Measurements from ENCODE around the gene FCRL6. TPM values are rescaled to one million over a fixed set of nuclear protein-coding genes. Genes with fewer than 3 reads are reported as not detected.
A peak's percentile ranks its signal among the peaks of the same experiment; 100 is the strongest.

FCRL6 gene
- total RNA-seq, 1 experiment from 2014 or later: not detected

- no peaks in the 10 kb centered on the region for H3K9me3 Mint-ChIP-seq (ENCODE audit: unreplicated experiment)
- BruUV-seq (replicated peaks): no TSS peak
- peaks cover 32% of the 10 kb centered on the region for H3K36me3 Mint-ChIP-seq (ENCODE audit: insufficient read depth, unreplicated experiment)
- peaks cover 65% of the 10 kb centered on the region for H3K4me1 Mint-ChIP-seq (ENCODE audit: insufficient read depth, unreplicated experiment)
- DNase-seq (ENCODE audit: unreplicated experiment): peak; percentile 100
- peak within 1 kb of the TSS; percentile 87 for H3K4me3 Mint-ChIP-seq (ENCODE audit: unreplicated experiment)
- TF ChIP-seq CTCF (IDR thresholded peaks at IDR 0.05; ENCODE audit: unreplicated experiment): peak; percentile 97
- intact Hi-C loops (cut with micrococcal nuclease): loop anchor here (1.0 to 5.0 kb wide), 8 partner anchors 18 to 620 kb away; no protein-coding TSS in a partner anchor
- H3K27ac Mint-ChIP-seq (ENCODE audit: low read depth, unreplicated experiment): peak within 1 kb of the TSS; percentile 71
- POLR2A ChIA-PET: interaction anchor here (0.5 to 1.9 kb wide), 30 partner anchors 10 to 1499 kb away, joined by 3 to 19 read pairs (median 4); partner anchors contain the start of genes PIGM and TAGLN2
- CTCF ChIA-PET: interaction anchor here (0.6 to 10.7 kb wide), 28 partner anchors 9 to 648 kb away, joined by 3 to 253 read pairs (median 4); partner anchors contain the start of gene FCRL6
- no peaks in the 10 kb centered on the region for H3K27me3 Mint-ChIP-seq (ENCODE audit: insufficient read depth, unreplicated experiment)
Observed at GRCh38 chr1:159780583-159781582, 21.3 kb upstream of the FCRL6 start, which contains the start of gene DUSP23. Gene DUSP23, plus strand, starts transcription at chr1:159780962. Its CDS starts 139 bp downstream, at chr1:159781101.

- no TSS peak for BruUV-seq (replicated peaks)
- peak overlapping the region; percentile 87 for H3K4me3 Mint-ChIP-seq (ENCODE audit: unreplicated experiment)
- intact Hi-C loops (cut with micrococcal nuclease): loop anchor here (2.0 to 5.0 kb wide), 2 partner anchors 70 to 101 kb away; no protein-coding TSS in a partner anchor
Observed at GRCh38 chr1:159781992-159782391, 20.2 kb upstream of the FCRL6 start.

GRCh38 chr1:159783724-159784123, 18.4 kb upstream of the FCRL6 start:
- H3K36me3 Mint-ChIP-seq (ENCODE audit: insufficient read depth, unreplicated experiment): peaks cover 32% of the 10 kb centered on the region
- no peak for TF ChIP-seq CTCF (IDR thresholded peaks at IDR 0.05; ENCODE audit: unreplicated experiment)
- H3K4me1 Mint-ChIP-seq (ENCODE audit: insufficient read depth, unreplicated experiment): peaks cover 63% of the 10 kb centered on the region
- intact Hi-C loops (cut with micrococcal nuclease): loop anchor here (5.0 kb wide), 1 partner anchor 69 kb away; no protein-coding TSS in a partner anchor
- no TSS peak for BruUV-seq (replicated peaks)
- H3K27ac Mint-ChIP-seq (ENCODE audit: low read depth, unreplicated experiment): no peak overlapping the region
- peak overlapping the region; percentile 87 for H3K4me3 Mint-ChIP-seq (ENCODE audit: unreplicated experiment)
- ChIA-PET POLR2A (interaction anchor here (0.6 kb wide), 2 partner anchors 73 to 269 kb away, joined by 3 to 5 read pairs; no protein-coding TSS in a partner anchor), CTCF (interaction anchor here (1.4 to 10.7 kb wide), 5 partner anchors 15 to 622 kb away, joined by 4 to 253 read pairs (median 48); no protein-coding TSS in a partner anchor)
- H3K27me3 Mint-ChIP-seq (ENCODE audit: insufficient read depth, unreplicated experiment): no peaks in the 10 kb centered on the region
- H3K9me3 Mint-ChIP-seq (ENCODE audit: unreplicated experiment): no peaks in the 10 kb centered on the region
- no peak for DNase-seq (ENCODE audit: unreplicated experiment)

More at GRCh38 chr1:159781992-159782391, 20.2 kb upstream of the FCRL6 start:
- POLR2A ChIA-PET: interaction anchor here (0.7 to 1.9 kb wide), 15 partner anchors 17 to 769 kb away, joined by 3 to 19 read pairs (median 6); partner anchors contain the start of gene PIGM
- peaks cover 32% of the 10 kb centered on the region for H3K36me3 Mint-ChIP-seq (ENCODE audit: insufficient read depth, unreplicated experiment)
- H3K27me3 Mint-ChIP-seq (ENCODE audit: insufficient read depth, unreplicated experiment): no peaks in the 10 kb centered on the region
- no peak for TF ChIP-seq CTCF (IDR thresholded peaks at IDR 0.05; ENCODE audit: unreplicated experiment)
- H3K9me3 Mint-ChIP-seq (ENCODE audit: unreplicated experiment): no peaks in the 10 kb centered on the region
- no peak for DNase-seq (ENCODE audit: unreplicated experiment)
- H3K4me1 Mint-ChIP-seq (ENCODE audit: insufficient read depth, unreplicated experiment): peaks cover 67% of the 10 kb centered on the region
- H3K27ac Mint-ChIP-seq (ENCODE audit: low read depth, unreplicated experiment): no peak overlapping the region
- CTCF ChIA-PET: interaction anchor here (0.9 to 10.7 kb wide), 18 partner anchors 8 to 640 kb away, joined by 3 to 253 read pairs (median 6); partner anchors contain the start of gene FCRL6

Measured in MCF 10A (cell line).